LNCAP (cell line): Measurements from ENCODE around the gene AATK.

Experiments used
- CTCF ChIP-seq: fragments of 450-650 bp; IDR thresholded peaks from 2 replicates; pipeline ENCODE4 v1.5.1; 2017; ENCODE audit warnings: mild to moderate bottlenecking

The AATK gene

DNA sequence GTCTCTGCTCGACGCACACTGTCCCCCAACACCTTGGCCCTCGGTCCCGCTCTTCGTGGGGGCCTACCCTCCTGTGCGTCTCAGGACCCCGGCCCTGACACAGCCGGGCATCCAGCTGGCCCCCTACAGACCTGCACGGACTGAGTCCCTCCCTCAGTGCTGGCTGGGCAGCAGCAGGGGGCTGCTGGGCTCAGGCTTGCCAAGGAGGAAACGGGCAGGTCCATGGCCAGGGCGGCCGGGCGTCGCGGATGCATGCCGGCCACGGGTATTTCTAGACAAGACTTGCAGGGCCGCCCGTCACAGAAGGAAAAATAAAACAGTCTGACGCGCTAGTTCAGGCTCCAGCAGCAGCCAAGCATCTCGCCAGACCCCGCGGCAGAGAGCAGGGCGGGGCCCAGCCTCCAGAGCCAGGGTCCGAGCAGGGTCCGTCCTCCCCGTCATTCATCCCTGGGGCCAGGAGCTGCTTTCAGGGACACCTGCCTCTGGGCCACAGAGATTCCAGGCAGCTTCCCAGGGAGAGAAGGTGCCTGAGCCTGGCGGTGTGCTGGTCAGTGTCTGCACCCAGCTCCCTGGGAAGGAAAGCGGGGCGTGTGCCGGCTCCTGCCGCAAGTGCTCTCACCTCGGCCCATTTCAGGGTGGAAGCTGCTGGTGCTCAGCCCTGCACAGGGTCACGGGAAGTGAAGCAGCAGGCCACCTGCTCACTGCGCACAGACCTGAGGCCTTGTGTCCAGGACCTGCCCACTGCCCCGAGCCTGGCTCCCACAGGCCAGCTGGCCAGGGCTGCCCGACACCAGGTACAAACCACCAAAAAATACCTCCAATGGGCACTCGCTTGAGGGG lies 8.0 kb downstream of the AATK start:
- no peak for TF ChIP-seq CTCF

GRCh38 chr17:81156866-81157805 lies 8.9 kb downstream of the AATK start:
- no peak for TF ChIP-seq CTCF

- no peak for TF ChIP-seq CTCF
Measured at GRCh38 chr17:81154961-81155360, 11.1 kb downstream of the AATK start.

- TF ChIP-seq CTCF = no peak
Measured at GRCh38 chr17:81153340-81153803, 12.6 kb downstream of the AATK start.

DNA sequence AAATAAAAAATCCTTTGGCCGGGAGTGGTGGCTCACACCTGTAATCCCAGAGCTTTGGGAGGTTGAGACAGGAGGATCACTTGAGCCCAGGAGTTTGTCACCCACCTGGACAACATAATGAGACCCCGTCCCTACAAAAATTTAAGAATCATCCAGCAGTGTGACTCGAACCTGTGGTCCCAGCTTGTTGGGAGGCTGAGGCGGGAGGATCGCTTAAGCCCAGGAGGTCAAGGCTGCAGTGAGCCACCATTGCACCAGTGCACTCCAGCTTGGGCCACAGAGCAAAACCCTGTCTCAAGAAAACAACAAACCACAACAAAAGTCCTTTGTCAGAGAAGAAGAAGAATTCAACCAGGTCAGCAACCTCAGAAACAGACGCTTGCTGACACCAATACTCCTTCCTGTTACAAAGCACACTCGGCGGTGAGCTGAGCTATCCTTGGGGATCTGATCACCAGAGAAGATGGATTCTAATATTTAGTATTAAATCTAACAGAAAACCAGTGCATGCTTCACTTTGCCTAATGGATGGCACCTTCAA lies 13.7 kb downstream of the AATK start:
- no peak for TF ChIP-seq CTCF

DNA sequence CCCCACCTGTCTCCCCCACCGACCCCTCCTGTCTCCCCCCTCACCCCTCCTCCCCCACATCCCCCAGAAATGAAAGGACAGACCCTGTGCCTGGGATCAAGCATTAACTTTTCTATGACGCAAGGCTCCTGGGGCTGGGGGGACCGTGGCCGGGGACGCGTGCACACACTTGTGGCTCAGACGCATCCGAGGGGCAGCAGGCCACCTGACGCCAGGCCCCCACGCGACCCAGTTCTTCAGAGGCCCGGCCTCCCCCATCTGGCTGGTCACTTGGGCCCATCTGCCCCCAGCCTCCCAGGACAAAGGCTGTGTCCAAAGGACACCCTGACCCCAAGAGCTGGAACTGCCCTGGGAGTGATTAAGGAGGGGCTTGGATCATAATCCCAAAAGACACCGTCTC lies 14.7 kb downstream of the AATK start:
- no peak for TF ChIP-seq CTCF

DNA sequence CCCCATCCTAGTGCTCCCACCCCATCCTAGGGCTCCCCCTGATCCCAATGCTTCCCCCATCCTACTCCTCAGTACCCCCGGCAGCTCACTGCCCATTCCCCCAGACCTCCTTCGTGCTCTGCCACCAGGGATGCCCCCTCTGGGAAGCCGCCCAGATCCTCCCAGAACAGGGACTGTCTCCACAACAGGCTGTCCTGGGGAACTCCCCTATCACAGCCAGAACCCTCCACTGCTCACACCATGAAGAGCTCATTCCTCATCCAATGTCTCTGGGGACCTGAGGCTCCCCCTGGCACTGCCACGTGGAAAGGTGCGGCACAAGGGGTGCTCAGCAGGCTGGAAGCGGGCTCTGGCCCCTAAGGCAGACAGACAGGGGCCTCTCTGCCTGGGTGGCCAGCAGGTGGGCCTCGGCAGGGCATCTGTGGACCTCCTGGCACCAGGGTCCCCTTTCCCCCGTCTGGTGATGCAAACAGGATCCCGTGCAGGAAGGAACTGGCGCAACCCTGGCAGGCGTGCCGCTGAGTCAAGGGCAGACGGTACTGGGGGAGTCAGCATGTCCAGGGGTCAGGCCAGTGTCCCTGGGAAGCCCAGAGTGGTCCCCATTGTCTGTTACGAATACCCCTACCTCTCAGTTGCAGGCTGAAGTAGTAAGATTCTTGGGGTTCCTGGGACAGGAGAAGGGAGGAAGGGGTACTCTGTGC lies 15.5 kb downstream of the AATK start:
- TF ChIP-seq CTCF = no peak
